Activated CD4-positive, alpha-beta T cell treated with anti-CD3 and anti-CD28 coated beads for 48 hours (primary cell): Measurements from ENCODE around the gene GMNC.
"Not testable (repeated sequence)": the region's sequence is repeated elsewhere in the genome, so short reads cannot be mapped to it uniquely, and the experiment has no call there.

Source experiments
- DNase-seq: peaks from one replicate; pipeline ENCODE4 v3.0.0-alpha.2; 2020

GMNC gene, protein sequence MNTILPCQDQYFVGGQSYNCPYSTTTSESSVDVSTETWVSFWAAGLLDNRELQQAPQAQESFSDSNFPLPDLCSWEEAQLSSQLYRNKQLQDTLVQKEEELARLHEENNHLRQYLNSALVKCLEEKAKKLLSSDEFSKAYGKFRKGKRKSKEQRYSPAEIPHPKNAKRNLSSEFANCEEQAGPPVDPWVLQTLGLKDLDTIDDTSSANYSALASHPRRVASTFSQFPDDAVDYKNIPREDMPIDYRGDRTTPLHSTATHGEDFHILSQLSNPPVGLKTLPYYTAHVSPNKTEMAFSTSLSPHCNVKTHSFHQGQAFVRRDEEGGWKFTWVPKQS

DNA sequence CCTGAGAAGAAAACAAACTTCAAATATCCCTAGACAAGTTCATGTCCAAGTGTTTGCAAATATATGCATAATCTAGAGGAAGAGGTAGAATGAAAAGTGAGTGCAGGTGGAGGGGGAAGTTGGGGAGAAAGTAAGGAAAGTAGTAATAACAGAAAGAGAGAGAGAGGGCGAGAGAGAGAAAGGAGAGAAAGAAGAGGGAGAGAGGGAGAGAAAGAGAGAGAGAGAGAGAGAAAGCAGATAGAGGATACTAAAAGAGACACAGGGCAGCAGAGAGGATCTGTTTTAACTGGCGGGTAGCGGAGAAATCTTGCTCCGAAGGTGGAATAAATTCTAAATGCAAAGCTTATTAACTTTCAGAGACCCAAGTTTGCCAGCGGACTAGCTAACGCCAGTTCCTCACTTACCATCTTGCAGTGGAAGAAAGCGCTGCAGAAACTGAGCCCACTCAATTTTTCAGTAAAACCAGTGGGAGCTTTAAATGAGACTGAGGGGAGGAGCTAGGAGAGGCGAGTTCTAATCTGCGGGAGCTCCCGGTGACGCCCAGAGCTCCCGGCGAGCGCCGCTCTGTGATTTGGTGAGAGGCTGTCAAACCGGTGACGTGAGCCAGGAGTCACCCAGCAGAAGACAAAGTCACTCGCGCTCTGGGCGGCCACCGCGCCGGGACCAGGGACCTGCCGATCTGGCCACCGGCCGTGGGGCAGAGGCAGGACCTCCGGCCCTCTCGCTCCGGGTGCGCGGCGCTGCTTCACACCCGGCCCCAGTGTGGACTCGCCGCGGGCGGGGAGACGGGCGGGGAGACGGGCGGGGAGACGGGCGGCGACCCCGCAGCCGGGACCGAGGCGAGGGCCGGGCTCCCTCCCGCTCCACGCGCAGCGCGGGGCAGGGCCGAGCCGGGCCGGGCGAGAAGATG is at the start of gene GMNC:
Gene GMNC, minus strand, starts transcription at position 486 of the 910 bp plus-strand sequence. Its CDS starts 79 bp downstream, at position 407.
- DNase-seq, result peak; percentile 64

DNA sequence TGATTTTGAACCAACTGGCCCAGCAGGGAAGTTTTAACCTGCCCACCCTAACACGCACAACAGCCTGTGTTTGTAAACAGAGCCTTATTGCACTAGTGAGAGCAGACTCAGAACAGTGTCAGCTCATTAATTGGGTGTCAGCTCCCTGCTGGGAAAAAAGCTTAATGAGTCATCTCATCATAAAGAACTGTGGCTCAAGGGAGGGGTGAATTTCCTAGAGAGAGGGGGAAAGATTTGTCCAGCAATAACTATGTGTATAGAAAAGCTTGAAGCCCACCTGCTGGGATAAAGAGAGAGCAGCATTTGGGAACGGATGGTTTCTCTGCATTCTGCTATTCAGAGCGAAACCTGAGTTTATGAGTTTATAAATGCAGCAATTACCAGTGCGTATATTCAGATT is 48.9 kb upstream of the GMNC start:
- no peak for DNase-seq

DNA sequence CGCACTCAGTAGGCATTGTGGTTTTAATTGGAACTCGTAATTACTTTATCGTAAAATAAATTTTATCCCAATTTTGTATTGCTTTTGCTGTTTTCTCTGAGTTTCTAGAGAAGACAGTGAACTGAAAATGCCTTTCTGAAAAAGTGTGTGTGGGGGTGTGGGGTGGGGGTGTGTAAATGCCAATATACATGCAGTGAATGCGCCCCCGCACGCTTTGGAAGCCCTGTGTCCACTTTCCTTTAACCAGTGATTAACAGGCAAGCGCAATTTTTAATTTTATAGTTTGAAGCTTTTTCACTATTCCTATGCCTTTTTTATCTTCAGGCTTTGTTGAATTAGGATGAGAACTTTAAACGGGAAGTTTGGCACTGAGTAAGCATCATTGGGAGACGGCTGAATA is 47.4 kb upstream of the GMNC start:
- DNase-seq, result no peak

DNA sequence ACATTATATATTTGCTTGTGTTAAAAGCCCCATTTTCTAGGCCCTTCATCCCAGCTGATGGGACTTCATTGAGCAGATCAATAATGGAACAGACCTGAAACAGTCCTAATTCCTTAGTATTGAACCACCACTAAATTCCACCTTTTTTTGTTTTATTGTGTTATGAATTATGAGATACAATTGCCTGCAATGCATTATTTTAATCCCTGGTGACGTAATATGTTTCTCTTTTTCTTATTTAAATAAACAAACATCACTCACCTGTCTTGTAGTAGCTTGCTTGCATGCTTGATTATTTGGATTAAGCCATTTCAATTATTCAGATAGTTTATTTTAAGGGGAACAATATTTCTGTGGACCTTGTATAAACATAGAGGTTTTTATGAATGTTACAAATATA is 40.7 kb upstream of the GMNC start:
- DNase-seq, result no peak

DNA sequence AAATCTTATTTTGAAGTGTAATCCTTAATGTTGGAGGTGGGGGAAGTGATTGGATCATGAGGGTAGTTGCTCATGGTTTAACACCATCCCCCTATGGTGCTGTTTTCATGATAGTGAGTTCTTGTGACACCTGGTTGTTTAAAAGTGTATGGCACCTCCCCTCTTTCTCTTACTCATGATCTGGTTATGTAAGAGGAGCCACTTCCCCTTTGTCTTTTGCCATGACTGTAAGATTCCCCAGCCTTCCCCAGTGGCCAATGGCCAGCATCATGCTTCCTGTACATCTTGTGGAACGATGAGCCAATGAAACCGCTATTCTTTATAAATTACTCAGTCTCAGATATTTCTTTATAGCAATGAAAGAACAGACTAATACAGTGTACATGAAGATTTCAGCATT is 39.8 kb upstream of the GMNC start:
- DNase-seq, result no peak

DNA sequence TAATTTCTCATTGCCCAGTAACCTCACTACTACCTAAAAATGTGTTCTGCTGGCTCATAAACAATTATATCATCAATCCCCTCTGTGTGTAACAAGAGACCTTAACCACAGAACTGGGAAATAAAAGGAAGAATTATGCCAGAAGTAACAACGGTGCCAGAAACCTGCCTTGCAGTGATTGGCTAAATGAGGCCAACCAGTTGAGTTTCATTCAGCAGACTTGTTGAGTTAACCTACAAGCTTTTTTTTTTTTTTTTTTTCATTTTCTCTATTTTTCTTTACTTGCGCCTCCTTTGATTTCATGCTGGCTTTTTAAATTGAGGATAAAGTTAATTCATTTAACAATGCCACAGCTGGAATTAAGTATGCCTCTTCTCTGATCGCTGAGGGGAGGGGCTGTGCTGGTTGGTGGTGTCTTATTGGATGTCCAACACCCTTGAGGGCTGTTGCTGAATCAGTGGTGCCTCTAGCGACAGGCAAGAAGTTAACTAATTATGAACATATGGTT is 30.0 kb upstream of the GMNC start:
- no peak for DNase-seq

DNA sequence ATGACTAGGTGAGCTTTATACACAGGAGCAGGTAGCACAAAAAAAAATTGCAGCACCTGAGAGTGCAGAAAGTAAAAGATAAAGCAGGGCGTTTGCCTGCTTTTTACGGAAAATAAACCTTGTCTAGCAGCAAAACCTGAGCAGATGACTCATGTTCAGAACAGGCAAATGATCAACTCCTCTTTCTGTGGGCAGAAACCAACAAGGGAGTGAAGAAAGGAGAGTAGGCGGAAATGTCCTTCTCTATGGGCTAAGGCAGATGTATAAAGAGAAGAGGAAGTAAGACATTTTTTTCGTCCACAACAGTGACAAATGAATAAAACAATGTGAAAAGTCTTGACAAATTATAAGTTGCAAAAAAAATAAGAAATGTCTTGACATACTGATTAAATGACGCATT is 24.5 kb upstream of the GMNC start:
- no peak for DNase-seq

DNA sequence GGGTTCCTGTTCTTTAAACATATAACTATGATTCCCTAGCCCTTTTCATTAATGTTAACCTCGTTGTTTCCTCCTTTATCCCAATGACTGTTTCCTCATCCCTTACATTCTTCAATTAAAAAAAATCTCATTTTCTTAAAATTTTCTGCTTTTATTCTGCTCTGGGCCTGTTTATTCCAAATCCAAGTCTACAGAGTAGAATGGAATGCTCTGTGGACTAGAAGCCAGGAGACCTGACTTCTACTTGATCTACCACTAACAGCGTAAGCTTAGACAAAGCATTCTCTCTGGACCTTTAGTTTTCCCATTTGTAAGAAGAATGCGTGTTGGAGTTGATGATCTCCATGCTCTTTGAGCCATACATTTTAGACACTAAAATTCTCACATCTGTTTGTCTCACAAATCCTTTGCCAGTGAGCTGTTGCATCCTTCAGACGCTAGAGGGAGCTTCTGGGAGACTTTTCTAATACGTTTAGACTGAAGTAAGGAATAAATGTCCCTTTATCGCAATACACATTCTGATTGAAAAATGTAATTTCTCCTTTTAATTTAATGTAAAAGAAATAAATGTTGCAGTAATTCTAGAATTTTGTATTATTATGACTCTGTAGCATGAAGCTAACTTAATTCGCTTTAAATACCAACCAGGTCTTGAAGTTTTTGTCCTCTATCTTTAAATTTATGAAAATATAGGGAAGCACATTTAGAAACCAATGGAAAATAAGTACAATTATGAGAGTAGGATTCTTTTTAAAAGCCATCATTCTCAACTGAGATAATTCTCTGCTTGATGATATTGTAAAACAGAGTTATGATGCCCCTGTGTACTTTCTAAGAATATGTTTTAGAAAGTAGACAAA is 21.7 kb upstream of the GMNC start:
- DNase-seq, result peak; percentile 48

DNA sequence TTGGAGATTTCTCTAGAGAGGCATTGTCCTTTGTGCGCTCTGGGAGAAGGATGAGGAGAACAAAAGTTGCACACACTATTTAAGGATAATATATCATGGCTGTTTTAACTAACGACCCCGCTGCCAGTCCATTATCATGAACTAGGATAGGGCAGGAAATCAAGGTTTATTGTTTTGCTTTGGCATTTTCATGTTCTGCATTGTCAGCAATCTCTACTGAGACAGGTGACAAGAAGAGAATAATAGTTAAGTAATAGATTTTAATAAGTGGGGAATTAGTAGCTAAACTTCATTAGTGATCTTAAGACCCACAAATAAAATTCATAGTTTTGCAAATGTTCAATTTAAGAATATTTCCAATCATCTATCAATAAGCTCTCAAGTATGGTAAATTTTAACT is 20.6 kb upstream of the GMNC start:
- DNase-seq, result no peak

DNA sequence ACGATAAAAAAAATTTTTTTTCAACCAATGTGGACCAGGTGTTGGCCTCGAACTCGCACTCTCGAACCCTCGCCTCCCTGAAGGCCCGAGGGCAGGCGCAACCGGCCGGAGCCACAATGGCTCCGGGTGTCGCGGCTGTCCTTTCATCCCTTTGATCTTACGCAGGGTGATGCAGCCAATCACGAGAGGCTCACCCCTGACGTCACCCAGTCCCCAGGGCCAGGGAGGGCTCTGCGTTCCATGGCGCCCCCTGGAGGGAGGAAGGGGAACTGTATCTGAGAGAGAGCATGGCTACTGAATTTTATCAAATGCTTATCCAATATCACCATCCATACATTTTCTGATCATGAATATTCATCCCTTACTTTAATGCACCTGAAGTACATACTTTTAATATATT is 15.4 kb upstream of the GMNC start:
- DNase-seq, result peak; percentile 51

DNA sequence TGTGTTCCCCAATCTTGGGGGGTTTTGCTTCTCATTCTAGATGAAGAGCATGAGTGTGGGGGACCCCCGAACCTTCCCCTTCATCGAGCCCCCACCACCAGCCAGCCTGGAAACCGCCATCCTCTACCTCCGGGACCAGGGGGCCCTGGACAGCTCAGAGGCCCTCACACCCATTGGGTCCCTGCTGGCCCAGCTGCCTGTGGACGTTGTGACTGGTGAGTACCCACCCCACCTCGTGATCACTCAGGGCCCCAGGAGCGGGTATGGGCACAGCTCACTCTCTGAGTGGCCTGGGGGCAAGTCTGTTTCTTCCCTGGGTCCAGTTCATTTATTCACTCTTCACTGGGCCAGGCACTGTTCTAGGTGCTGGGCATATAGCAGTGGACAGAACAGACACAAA is 13.9 kb upstream of the GMNC start:
- not testable (repeated sequence) for DNase-seq

DNA sequence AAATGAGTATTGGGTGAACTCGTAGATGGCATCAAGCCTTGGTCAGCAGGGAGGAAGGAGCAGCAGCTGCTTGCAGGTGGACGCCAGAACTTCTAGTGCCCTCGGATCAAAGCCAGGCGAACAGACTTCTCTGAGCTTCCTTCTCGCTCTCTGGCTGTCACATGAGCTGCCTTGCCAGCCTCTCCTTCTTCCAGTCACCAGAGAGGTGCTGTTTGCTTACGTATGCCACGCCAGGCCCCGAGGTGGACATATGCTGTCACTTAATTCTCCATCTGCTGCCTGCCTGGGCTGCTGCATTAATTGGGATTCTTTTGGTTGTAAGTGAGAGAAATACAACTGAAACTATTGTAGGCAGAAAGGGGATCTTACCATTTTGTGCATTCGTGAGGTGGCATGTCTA is 12.6 kb upstream of the GMNC start:
- DNase-seq, result not testable (repeated sequence)

DNA sequence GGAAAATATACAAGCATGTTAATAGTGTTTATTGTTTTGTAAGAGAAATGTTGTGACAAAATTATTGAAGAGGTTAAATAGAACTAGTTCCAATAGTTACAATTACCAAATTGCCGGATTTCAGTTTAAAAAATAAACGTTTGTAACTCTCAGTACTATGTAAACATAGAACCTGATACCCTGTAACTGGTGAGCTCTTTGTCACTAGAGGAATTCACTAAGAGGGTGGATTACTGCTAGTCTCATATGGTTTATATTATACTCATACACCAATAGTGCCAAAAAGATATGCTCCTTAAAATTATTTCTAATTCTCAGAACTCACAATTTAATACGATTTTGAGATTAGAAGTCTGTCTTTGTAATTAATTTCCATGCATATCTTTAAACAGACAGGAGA is 7.6 kb upstream of the GMNC start:
- no peak for DNase-seq

DNA sequence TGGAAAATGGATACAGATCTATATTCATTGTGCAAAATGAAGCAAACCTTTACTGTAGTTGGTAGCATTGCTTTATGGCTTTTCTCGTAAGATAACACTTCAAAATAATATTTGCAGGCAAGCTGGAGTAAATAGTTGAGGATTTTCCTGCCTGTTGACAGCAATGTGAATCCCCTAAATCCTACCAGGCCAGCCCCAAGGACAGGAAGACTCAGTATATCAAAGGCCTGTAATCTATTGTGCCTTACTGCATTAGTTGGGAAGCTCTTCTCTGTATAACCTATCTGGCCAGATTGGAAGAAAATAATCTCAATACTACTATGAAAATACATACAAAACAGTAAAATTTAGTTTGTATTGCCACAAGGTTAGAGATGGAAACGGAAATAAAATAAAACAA is 4.6 kb upstream of the GMNC start:
- no peak for DNase-seq

DNA sequence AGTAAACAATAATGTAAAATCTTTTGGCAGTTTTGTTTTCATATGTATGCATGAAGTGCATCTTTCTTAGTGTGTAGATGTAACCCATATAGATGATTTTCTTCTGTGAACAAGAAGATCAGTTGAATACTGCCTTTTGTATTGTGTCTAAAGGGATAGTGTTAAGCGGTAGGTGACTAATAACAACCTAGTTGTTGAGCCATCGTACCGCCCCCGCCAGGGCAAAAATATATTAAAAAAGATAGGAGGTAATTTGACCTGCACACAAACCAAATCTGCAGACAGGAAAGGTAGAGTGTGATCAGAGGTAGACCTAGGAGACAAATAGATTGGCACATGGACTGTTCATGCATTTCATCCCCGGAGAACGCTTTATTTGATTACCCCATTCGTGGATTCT is 3.3 kb upstream of the GMNC start:
- DNase-seq, result no peak

DNA sequence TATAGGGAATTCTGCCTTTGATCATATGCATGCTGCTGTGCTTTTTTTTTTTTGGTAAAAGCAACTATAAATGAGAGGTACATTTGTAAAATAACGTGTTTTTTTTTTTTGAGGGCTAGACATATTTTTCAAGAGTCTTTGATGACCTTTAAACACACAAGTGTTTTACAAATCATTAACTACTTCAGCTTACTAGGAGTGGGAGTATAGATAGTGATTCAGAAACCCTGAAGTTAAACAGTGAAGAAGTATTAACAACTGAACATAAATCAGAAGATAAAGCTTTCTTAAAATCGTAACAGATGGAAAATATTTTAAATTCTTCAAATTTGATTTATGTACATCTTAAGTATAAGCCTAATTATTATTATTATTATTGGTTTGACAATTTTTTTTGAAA is 2.9 kb upstream of the GMNC start:
- DNase-seq, result no peak

DNA sequence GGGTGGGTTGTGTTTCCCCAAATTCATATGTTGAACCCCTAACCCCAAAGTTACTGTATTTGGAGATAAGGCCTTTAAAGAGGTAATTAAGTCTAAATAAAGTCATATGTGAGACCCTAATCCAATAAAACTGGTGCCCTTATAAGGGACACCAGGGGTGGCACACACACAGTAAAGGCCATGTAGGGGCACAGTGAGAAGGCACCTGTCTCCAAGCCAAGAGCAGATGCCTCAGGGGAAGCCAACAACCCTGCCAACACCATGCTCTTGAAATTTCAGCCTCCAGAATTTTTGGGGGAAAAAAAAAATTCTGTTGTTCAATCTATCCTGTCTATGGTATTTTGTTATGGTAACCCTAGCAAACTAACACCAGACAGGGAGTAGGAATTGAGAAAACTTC is 1.5 kb upstream of the GMNC start:
- no peak for DNase-seq

DNA sequence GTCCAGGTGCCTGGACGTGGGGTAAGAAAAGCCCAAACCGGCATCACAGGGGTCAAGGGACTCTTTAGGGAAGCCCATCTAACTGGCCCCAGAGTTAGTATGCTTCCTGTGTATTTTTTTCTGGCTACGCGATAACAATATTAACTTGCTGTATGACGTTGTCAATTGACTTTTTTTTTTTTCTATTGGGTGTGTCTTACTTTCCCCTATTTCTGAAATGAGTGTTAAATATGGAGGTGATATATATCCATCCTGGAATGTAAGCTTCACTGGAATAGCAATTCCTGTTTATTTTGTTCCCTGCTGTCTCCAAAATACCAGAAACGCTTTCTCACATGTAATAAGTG is 598 bp upstream of the GMNC start:
- no peak for DNase-seq

DNA sequence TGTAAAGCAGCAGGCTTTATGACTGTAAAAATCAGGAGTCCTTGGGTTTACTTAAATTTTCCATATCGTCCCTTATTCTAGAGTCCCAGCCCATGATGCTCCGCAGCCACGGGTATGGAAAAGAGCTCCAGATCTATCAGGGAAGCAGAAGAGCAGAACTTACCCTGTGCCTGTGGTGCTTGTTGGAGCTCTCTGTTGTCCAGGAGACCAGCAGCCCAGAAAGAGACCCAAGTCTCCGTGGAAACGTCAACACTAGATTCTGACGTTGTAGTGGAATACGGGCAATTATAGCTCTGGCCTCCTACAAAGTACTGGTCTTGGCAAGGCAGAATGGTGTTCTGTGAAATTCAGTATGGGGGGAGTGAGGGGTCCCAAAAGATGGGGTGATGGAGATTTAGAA is 2.0 kb downstream of the GMNC start:
- DNase-seq, result no peak

DNA sequence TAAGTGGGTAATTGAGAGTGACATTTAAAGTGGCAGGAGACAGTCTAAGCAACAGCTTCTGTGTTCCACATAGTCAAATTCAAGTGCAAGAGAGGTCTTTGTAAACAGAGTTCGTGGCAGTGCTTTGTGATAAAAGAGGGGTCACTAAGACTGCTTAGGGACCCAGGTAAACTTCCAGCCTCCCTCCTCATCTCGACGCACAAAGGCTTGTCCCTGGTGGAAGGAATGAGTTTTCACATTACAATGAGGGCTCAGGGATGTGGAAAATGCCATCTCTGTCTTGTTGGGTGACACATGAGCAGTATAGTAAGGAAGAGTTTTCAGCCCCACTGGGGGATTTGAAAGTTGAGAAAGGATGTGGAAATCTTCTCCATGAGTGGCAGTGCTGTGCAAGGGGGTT is 7.3 kb downstream of the GMNC start:
- DNase-seq, result no peak

DNA sequence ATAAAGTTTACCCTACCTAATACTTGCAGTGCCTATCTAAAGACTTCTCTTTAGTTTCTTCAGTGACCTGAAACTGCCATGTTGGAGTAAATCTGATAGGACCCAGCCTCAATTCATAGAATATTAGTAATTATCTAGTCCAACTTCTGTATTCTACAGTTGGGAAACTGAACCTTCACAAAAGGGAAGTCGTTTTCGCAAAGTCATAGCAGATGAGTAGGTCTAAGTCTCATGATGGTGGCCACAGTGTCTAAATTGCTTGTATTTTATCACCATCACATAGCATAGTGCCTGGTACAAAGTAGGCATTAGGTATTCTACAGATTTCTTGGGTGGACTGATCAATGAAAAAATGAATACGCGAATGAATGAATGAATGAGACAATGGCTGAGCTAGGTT is 8.4 kb downstream of the GMNC start:
- DNase-seq, result no peak

DNA sequence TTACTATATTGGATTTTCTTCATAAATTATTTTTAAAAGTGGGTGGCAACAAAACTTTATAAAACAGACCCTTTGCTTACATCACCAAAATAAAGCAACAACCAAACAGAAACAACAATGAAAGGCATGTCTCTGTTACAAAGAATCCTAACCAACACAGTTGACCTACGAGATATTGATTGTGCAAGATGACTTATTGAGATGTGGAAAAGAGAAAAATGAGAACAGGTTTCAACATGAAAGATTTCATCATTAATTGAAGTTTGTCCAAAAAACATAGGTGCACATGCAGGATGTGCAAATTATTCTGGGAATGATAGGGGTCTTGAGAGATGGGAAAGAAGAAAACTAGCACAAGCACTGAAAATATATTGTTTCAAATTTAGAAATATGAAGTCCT is 9.0 kb downstream of the GMNC start:
- no peak for DNase-seq

DNA sequence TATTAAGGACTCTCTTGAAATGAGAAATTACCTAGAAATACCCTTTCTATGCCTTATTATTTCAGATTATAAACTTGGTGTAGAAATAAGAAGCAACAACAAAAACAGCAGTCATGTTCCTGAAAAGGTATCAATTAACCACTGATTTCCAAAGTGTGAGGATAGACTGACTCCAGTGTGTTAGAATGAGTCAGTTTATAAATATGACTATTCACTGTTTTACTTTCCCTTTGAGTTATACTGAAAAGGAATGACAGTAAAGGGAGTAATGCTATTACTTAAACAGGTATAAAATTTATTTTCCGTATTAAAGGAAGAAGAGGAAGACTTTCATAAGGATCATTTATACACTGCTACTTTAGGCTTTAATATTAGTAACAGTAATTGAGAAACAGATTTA is 12.9 kb downstream of the GMNC start:
- no peak for DNase-seq
